Measurements from ENCODE around the gene LGI2. TPM values are rescaled to one million over a fixed set of nuclear protein-coding genes. Genes with fewer than 3 reads are reported as not detected.
A peak's percentile ranks its signal among the peaks of the same experiment; 100 is the strongest.

Gene LGI2
- total RNA-seq, 4 donors from 2014 or later, result 0.04 to 0.52 (median 0.22) TPM

DNA sequence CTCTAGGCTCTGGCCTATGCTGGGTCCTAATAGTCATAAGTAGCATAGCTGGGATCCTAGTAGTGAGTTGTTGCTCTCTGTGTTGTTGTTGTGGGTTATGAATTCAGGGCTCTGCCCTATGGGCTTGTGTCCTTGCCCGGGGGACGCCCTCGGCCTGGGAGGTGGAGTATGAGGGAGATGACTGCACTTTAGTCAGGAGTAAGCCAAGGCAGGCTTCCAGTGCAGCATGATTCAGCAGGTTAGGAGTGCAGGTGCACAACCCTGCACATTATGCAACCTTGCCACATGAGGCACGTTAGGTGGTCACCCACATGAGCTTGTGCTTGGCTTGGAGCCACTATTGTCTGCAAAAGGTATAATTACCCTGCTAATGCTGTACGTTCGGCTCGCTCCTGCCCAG is 59.6 kb downstream of the LGI2 start:
- intact Hi-C loops (cut with DNase I; ENCODE audit: low total_unique reads), result no loop called here
- DNase-seq (ENCODE audit: low spot score in 2 of 2), result peak in 1 of 2 donors; percentile 50
- no peak overlapping the region for H3K4me3 ChIP-seq (ENCODE audit: low read depth, poor library complexity, severe bottlenecking)
- WGBS, 2 donors, result 33 to 54% methylated on average over 7 of the region's 7 CpGs
- no peak for TF ChIP-seq POLR2A (IDR thresholded peaks at IDR 0.05)
- TF ChIP-seq, protein P1, sequence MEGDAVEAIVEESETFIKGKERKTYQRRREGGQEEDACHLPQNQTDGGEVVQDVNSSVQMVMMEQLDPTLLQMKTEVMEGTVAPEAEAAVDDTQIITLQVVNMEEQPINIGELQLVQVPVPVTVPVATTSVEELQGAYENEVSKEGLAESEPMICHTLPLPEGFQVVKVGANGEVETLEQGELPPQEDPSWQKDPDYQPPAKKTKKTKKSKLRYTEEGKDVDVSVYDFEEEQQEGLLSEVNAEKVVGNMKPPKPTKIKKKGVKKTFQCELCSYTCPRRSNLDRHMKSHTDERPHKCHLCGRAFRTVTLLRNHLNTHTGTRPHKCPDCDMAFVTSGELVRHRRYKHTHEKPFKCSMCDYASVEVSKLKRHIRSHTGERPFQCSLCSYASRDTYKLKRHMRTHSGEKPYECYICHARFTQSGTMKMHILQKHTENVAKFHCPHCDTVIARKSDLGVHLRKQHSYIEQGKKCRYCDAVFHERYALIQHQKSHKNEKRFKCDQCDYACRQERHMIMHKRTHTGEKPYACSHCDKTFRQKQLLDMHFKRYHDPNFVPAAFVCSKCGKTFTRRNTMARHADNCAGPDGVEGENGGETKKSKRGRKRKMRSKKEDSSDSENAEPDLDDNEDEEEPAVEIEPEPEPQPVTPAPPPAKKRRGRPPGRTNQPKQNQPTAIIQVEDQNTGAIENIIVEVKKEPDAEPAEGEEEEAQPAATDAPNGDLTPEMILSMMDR (IDR thresholded peaks at IDR 0.05), result no peak

DNA sequence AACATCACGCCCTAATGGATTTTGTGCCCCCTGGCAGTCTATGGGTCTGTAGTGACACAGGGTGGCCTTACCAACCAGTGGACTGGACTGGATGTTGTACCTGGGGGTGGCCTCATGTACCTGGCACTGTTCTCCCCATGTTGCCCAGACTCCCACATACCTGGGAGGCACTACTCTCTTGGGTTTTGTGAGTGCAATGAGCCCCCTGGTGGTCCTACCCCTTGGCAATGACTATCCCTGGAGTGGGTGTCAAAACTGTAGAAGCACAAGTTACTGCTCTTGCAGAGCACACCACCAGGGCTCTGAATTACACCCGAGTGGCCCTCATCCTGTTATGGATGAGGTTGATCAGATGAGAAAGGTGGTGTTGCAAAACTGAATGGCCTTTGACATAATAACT is 60.1 kb downstream of the LGI2 start:
- intact Hi-C loops (cut with DNase I; ENCODE audit: low total_unique reads), result no loop called here
- TF ChIP-seq, protein P1 (IDR thresholded peaks at IDR 0.05), result no peak
- no peak for TF ChIP-seq POLR2A (IDR thresholded peaks at IDR 0.05)
- H3K4me3 ChIP-seq (ENCODE audit: low read depth, poor library complexity, severe bottlenecking), result no peak overlapping the region
- DNase-seq (ENCODE audit: low spot score in 2 of 2), result no peak
- WGBS, 2 donors, result 87 to 88% methylated on average over 2 of the region's 2 CpGs

DNA sequence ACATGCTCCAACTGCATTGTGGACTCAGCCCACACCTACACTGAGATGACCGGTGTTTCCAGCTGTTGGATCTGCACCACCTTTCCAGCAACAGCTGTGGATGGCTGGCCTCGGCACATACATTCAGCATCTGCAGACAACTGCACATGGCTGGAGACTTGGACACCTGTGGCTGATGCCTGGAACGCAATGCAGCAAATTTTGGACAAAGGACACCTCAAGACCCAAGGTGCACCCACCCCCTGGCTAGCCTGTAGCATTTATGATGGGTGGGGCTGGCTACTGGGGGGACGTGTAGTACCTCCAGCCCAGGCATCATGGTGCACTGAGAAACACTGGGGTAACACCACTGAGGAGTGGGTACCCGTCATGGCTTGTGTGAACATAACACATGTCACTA is 60.6 kb downstream of the LGI2 start:
- 92 to 95% methylated on average over 4 to 5 of the region's 5 CpGs for WGBS, 2 donors
- TF ChIP-seq POLR2A (IDR thresholded peaks at IDR 0.05), result no peak
- TF ChIP-seq, protein P1 (IDR thresholded peaks at IDR 0.05), result no peak
- DNase-seq (ENCODE audit: low spot score in 2 of 2), result no peak

DNA sequence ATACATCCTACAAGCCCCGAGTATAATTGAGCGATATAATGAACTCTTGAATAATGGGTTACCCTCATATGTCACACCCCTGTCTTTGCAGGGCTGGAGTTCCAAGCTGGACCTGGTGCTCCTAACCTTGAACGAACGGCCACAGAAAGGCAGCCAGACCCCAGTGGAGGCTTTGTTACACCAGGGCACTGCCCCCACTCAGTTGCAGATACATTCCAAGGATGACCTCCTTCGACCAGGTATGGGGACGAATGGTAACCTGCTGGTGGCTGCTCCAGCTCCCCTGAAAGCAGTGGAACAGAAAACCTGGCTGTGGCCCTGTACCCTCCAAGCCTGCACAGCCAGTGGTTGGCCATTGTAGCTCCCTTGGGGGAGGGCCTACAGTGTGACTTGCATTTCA is 61.3 kb downstream of the LGI2 start:
- TF ChIP-seq, protein P1 (IDR thresholded peaks at IDR 0.05), result no peak
- TF ChIP-seq POLR2A (IDR thresholded peaks at IDR 0.05), result no peak
- 86 to 97% methylated on average over 6 of the region's 6 CpGs for WGBS, 2 donors
- intact Hi-C loops (cut with DNase I; ENCODE audit: low total_unique reads), result no loop called here
- no peak overlapping the region for H3K4me3 ChIP-seq (ENCODE audit: low read depth, poor library complexity, severe bottlenecking)
- DNase-seq (ENCODE audit: low spot score in 2 of 2), result no peak

More for the DNA sequence above, 60.6 kb downstream of the LGI2 start:
- intact Hi-C loops (cut with DNase I; ENCODE audit: low total_unique reads), result no loop called here
- H3K4me3 ChIP-seq (ENCODE audit: low read depth, poor library complexity, severe bottlenecking), result no peak overlapping the region

DNA sequence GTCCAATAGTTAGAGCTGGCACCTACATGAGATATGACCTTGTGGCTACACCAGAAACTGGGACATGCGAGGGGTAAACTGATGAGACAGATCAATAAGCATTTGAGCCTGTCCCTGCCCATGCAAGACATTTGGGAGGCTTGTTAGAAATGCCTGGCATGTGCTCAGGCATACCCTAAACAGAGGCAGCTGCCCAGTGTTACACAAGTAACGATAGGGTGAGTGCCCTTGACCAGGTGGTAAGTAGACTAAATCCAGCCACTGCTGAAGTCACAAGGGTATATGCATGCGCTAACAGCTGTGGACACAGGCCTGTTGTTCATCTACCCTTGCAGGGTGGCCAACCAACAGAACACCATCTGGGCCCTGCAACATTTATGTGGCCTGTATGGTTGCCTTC is 61.8 kb downstream of the LGI2 start:
- WGBS, 2 donors, result 96 to 100% methylated on average over 3 of the region's 3 CpGs
- H3K4me3 ChIP-seq (ENCODE audit: low read depth, poor library complexity, severe bottlenecking), result no peak overlapping the region
- DNase-seq (ENCODE audit: low spot score in 2 of 2), result no peak
- TF ChIP-seq, protein P1 (IDR thresholded peaks at IDR 0.05), result no peak
- no peak for TF ChIP-seq POLR2A (IDR thresholded peaks at IDR 0.05)
- intact Hi-C loops (cut with DNase I; ENCODE audit: low total_unique reads), result no loop called here

DNA sequence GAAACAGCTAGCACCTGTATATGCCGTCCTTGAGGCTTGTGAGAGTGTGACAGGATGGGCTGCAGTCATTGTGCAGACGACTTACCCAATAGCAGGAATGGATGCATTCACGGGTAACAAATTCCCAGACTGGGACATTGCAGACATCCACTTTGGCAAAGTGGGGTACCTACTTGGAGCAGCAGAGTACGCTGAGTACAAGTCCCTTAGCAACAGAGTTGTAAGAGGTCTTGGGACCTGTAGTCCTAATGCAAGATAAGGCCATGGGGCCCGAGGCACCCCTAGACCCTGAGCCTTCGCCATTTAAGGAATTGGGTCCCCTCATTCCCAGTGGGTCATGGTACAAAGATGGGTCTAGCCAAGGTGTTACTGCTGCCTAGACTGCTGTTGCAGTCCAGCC is 62.5 kb downstream of the LGI2 start:
- TF ChIP-seq, protein P1 (IDR thresholded peaks at IDR 0.05), result no peak
- no peak for TF ChIP-seq POLR2A (IDR thresholded peaks at IDR 0.05)
- no peak overlapping the region for H3K4me3 ChIP-seq (ENCODE audit: low read depth, poor library complexity, severe bottlenecking)
- DNase-seq (ENCODE audit: low spot score in 2 of 2), result no peak
- 82 to 95% methylated on average over 6 of the region's 6 CpGs for WGBS, 2 donors
- intact Hi-C loops (cut with DNase I; ENCODE audit: low total_unique reads), result no loop called here
